ENCODE data around the gene CLEC18A.
"Not testable (repeated sequence)": the region's sequence is repeated elsewhere in the genome, so short reads cannot be mapped to it uniquely, and the experiment has no call there.

Gene CLEC18A

DNA sequence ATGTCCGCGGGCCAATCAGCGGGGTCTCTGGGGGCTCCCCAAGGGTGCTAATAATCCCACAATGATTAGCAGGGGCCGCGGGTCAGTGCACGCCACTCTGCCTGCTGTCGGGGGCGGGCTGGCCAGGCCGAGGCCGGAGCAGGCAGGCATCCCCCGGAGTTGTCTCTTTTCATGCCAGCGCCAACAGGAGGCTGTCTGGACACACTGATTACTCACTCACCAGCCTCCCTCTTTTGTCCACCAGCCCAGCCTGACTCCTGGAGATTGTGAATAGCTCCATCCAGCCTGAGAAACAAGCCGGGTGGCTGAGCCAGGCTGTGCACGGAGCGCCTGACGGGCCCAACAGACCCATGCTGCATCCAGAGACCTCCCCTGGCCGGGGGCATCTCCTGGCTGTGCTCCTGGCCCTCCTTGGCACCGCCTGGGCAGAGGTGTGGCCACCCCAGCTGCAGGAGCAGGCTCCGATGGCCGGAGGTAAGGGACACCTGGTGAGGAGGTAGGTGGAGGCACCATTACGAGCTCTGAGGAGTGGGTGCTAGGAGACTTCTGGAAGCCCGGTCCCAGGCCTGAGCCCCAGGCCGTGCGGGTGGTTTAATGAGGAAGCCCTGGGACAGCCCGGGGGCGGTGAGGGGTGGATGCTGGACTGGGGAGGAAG, at the start of gene CLEC18A:
CLEC18A (plus strand) TSS at position 318 of the 655 bp plus-strand sequence; CDS start at position 351, 33 bp downstream.
- not testable (repeated sequence) for H3K4me3 ChIP-seq (ENCODE audit: low read length); H3K27ac ChIP-seq (ENCODE audit: low read length); H3K9me3 ChIP-seq (ENCODE audit: control insufficient read depth, insufficient read depth, low read length); H3K4me1 ChIP-seq (ENCODE audit: control insufficient read depth, insufficient read depth, low read length); H3K27me3 ChIP-seq (ENCODE audit: control insufficient read depth, insufficient read depth, low read length); DNase-seq (ENCODE audit: low read depth, low spot score); H3K36me3 ChIP-seq (ENCODE audit: control insufficient read depth, insufficient read depth, low read length)
- no CpG with 5 or more reads among the region's 26 CpGs for WGBS (ENCODE audit: insufficient coverage, insufficient read length)

DNA sequence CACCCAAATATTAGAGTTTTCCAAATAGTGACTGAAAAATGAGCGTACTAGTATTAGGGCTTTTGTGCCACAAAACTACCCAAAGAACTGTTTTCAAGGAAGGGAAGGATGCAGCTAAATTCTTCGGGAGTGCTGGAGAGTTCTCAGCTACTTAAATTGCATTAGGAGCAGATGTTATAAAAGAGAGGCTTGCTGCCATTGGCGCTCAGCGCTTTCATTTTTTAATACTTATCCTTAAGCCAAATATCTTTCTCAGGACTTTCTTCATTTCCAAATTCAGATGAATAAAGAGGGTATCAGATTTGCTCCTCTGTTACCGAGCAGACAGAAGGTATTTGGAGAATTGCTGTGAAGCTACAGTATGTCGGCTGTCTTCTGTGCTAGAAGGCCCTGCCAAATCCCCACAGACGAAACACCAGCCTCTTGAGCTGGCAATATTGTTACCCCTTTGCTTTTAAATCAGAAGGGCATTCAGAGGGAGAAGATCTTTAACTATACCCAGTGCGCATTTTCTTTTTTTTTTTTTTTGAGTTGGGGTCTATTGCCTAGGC, 47.2 kb upstream of the CLEC18A start:
- no peaks in the 10 kb centered on the region for H3K4me1 ChIP-seq (ENCODE audit: control insufficient read depth, insufficient read depth, low read length)
- H3K4me3 ChIP-seq (ENCODE audit: low read length): no peak overlapping the region
- no peaks in the 10 kb centered on the region for H3K27me3 ChIP-seq (ENCODE audit: control insufficient read depth, insufficient read depth, low read length)
- no peak for DNase-seq (ENCODE audit: low read depth, low spot score)
- no peak overlapping the region for H3K27ac ChIP-seq (ENCODE audit: low read length)
- WGBS (ENCODE audit: insufficient coverage, insufficient read length): no CpG with 5 or more reads among the region's 8 CpGs
- no peaks in the 10 kb centered on the region for H3K9me3 ChIP-seq (ENCODE audit: control insufficient read depth, insufficient read depth, low read length)
- no peaks in the 10 kb centered on the region for H3K36me3 ChIP-seq (ENCODE audit: control insufficient read depth, insufficient read depth, low read length)

GRCh38 chr16:69904495-69905170, 46.5 kb upstream of the CLEC18A start:
- no peaks in the 10 kb centered on the region for H3K4me1 ChIP-seq (ENCODE audit: control insufficient read depth, insufficient read depth, low read length)
- no peak overlapping the region for H3K4me3 ChIP-seq (ENCODE audit: low read length)
- no peak overlapping the region for H3K27ac ChIP-seq (ENCODE audit: low read length)
- no peaks in the 10 kb centered on the region for H3K27me3 ChIP-seq (ENCODE audit: control insufficient read depth, insufficient read depth, low read length)
- H3K9me3 ChIP-seq (ENCODE audit: control insufficient read depth, insufficient read depth, low read length): no peaks in the 10 kb centered on the region
- no peak for DNase-seq (ENCODE audit: low read depth, low spot score)
- WGBS (ENCODE audit: insufficient coverage, insufficient read length): no CpG with 5 or more reads among the region's 9 CpGs
- no peaks in the 10 kb centered on the region for H3K36me3 ChIP-seq (ENCODE audit: control insufficient read depth, insufficient read depth, low read length)

- Histone ChIP-seq H3K4me3 (ENCODE audit: low read length) (no peak overlapping the region), H3K27me3 (ENCODE audit: control insufficient read depth, insufficient read depth, low read length) (no peaks in the 10 kb centered on the region), H3K4me1 (ENCODE audit: control insufficient read depth, insufficient read depth, low read length) (no peaks in the 10 kb centered on the region), H3K9me3 (ENCODE audit: control insufficient read depth, insufficient read depth, low read length) (no peaks in the 10 kb centered on the region), H3K27ac (ENCODE audit: low read length) (no peak overlapping the region), H3K36me3 (ENCODE audit: control insufficient read depth, insufficient read depth, low read length) (no peaks in the 10 kb centered on the region)
- no peak for DNase-seq (ENCODE audit: low read depth, low spot score)
- no CpG with 5 or more reads among the region's 2 CpGs for WGBS (ENCODE audit: insufficient coverage, insufficient read length)
Observed at GRCh38 chr16:69905171-69905555, 46.0 kb upstream of the CLEC18A start.

DNA sequence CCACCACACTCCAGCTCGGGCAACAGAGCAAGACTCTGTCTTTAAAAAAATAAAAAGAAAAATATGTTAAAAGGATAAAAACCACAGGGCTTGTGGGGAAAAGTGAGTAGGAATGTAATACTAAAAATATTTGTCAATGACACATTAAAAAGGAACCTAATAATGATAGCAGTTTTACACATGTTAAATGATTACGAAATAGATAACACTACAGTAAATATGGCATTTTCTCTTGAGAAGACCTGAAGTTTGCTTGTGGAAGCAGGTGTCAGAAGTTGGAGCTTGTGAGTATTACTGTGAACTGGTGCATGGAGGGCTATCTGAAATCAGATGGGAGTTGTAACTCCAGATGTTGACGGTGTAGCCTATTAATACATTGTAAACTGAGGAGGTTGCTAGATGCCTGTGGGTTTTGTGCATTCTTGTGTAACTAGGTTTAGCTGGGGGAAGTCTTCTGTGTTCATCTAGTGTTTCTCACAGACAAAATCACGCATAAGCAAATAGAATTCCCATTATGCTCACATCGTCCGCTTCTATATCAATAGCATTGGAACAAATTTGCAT, 44.2 kb upstream of the CLEC18A start:
- WGBS (ENCODE audit: insufficient coverage, insufficient read length): no CpG with 5 or more reads among the region's 6 CpGs
- Histone ChIP-seq H3K9me3 (ENCODE audit: control insufficient read depth, insufficient read depth, low read length) (no peaks in the 10 kb centered on the region), H3K4me3 (ENCODE audit: low read length) (no peak overlapping the region), H3K4me1 (ENCODE audit: control insufficient read depth, insufficient read depth, low read length) (no peaks in the 10 kb centered on the region), H3K27ac (ENCODE audit: low read length) (no peak overlapping the region), H3K27me3 (ENCODE audit: control insufficient read depth, insufficient read depth, low read length) (no peaks in the 10 kb centered on the region), H3K36me3 (ENCODE audit: control insufficient read depth, insufficient read depth, low read length) (no peaks in the 10 kb centered on the region)
- no peak for DNase-seq (ENCODE audit: low read depth, low spot score)

- H3K27ac ChIP-seq (ENCODE audit: low read length): no peak overlapping the region
- WGBS (ENCODE audit: insufficient coverage, insufficient read length): no CpG with 5 or more reads among the region's 8 CpGs
Observed at GRCh38 chr16:69909043-69909442, 42.1 kb upstream of the CLEC18A start.

GRCh38 chr16:69909760-69910159, 41.4 kb upstream of the CLEC18A start:
- no peaks in the 10 kb centered on the region for H3K36me3 ChIP-seq (ENCODE audit: control insufficient read depth, insufficient read depth, low read length)
- no CpG with 5 or more reads among the region's 7 CpGs for WGBS (ENCODE audit: insufficient coverage, insufficient read length)
- no peak for DNase-seq (ENCODE audit: low read depth, low spot score)
- H3K27me3 ChIP-seq (ENCODE audit: control insufficient read depth, insufficient read depth, low read length): no peaks in the 10 kb centered on the region
- no peak overlapping the region for H3K4me3 ChIP-seq (ENCODE audit: low read length)
- H3K27ac ChIP-seq (ENCODE audit: low read length): no peak overlapping the region
- no peaks in the 10 kb centered on the region for H3K4me1 ChIP-seq (ENCODE audit: control insufficient read depth, insufficient read depth, low read length)
- no peaks in the 10 kb centered on the region for H3K9me3 ChIP-seq (ENCODE audit: control insufficient read depth, insufficient read depth, low read length)

More at GRCh38 chr16:69909043-69909442, 42.1 kb upstream of the CLEC18A start:
- H3K9me3 ChIP-seq (ENCODE audit: control insufficient read depth, insufficient read depth, low read length): no peaks in the 10 kb centered on the region
- H3K4me3 ChIP-seq (ENCODE audit: low read length): no peak overlapping the region
- H3K36me3 ChIP-seq (ENCODE audit: control insufficient read depth, insufficient read depth, low read length): no peaks in the 10 kb centered on the region
- no peaks in the 10 kb centered on the region for H3K27me3 ChIP-seq (ENCODE audit: control insufficient read depth, insufficient read depth, low read length)
- no peaks in the 10 kb centered on the region for H3K4me1 ChIP-seq (ENCODE audit: control insufficient read depth, insufficient read depth, low read length)
- no peak for DNase-seq (ENCODE audit: low read depth, low spot score)

DNA sequence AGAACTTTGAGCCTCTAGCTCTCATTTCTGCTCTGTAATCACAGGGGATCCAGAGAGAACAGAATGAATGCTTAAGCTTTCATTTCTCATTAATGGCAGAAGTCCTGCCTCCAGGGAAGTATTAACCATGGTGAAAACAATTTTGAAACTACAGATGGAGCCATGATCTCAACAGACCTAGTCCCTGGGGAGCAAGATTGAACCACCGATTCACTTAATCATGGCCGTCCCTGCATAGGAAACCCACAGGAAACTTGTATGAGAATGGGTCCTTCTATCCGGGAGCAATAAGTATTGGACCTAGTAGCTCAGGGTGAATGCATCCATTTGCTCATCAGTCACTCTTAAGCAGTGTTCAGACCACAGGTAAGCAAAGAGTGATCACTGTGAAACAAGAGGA, 40.2 kb upstream of the CLEC18A start:
- Histone ChIP-seq H3K9me3 (ENCODE audit: control insufficient read depth, insufficient read depth, low read length) (no peaks in the 10 kb centered on the region), H3K4me3 (ENCODE audit: low read length) (no peak overlapping the region), H3K4me1 (ENCODE audit: control insufficient read depth, insufficient read depth, low read length) (no peaks in the 10 kb centered on the region), H3K27me3 (ENCODE audit: control insufficient read depth, insufficient read depth, low read length) (no peaks in the 10 kb centered on the region), H3K36me3 (ENCODE audit: control insufficient read depth, insufficient read depth, low read length) (no peaks in the 10 kb centered on the region), H3K27ac (ENCODE audit: low read length) (no peak overlapping the region)
- WGBS (ENCODE audit: insufficient coverage, insufficient read length): no CpG with 5 or more reads among the region's 3 CpGs
- no peak for DNase-seq (ENCODE audit: low read depth, low spot score)

DNA sequence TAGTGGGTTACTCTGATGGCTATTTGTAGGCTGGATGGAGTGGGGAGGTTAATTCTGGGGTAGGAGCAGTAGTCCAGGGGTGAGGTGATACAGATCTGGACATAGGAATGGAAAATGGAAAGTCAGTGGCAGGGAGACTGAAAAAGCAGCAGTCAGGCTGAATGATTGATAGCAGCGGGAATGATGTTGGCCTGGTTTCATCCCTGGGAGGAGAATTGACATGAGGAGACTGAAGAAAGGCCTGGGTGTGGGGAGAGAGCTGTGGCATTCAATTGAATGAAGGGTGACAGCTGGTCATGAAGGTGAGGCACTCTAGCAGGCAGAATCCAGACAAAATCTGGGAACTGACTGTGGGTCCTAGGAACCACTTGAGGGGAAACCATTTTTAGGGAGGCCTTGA, 34.7 kb upstream of the CLEC18A start:
- no peaks in the 10 kb centered on the region for H3K27me3 ChIP-seq (ENCODE audit: control insufficient read depth, insufficient read depth, low read length)
- no CpG with 5 or more reads among the region's 1 CpG for WGBS (ENCODE audit: insufficient coverage, insufficient read length)
- H3K27ac ChIP-seq (ENCODE audit: low read length): no peak overlapping the region
- H3K36me3 ChIP-seq (ENCODE audit: control insufficient read depth, insufficient read depth, low read length): no peaks in the 10 kb centered on the region
- H3K4me3 ChIP-seq (ENCODE audit: low read length): no peak overlapping the region
- H3K4me1 ChIP-seq (ENCODE audit: control insufficient read depth, insufficient read depth, low read length): peaks cover 1% of the 10 kb centered on the region; the same call in 1 of the 2 replicates
- no peaks in the 10 kb centered on the region for H3K9me3 ChIP-seq (ENCODE audit: control insufficient read depth, insufficient read depth, low read length)
- no peak for DNase-seq (ENCODE audit: low read depth, low spot score)

- peaks cover 1% of the 10 kb centered on the region; the same call in 1 of the 2 replicates for H3K4me1 ChIP-seq (ENCODE audit: control insufficient read depth, insufficient read depth, low read length)
- no CpG with 5 or more reads among the region's 1 CpG for WGBS (ENCODE audit: insufficient coverage, insufficient read length)
- no peak overlapping the region for H3K4me3 ChIP-seq (ENCODE audit: low read length)
- no peak for DNase-seq (ENCODE audit: low read depth, low spot score)
- no peak overlapping the region for H3K27ac ChIP-seq (ENCODE audit: low read length)
- no peaks in the 10 kb centered on the region for H3K27me3 ChIP-seq (ENCODE audit: control insufficient read depth, insufficient read depth, low read length)
- no peaks in the 10 kb centered on the region for H3K36me3 ChIP-seq (ENCODE audit: control insufficient read depth, insufficient read depth, low read length)
- no peaks in the 10 kb centered on the region for H3K9me3 ChIP-seq (ENCODE audit: control insufficient read depth, insufficient read depth, low read length)
Observed at GRCh38 chr16:69917311-69917710, 33.8 kb upstream of the CLEC18A start.
